K562 (cell line): ENCODE results near the gene ARHGAP18. TPM values are rescaled to one million over a fixed set of nuclear protein-coding genes. Genes with fewer than 3 reads are reported as not detected.

Experiments used
- ATF6 ChIP-seq: sonication (generic); formaldehyde crosslinking; IDR thresholded peaks from 2 replicates; pipeline ENCODE4 v1.4.0; 2020; ENCODE audit warnings: mild to moderate bottlenecking, missing genetic modification reagents
- EGR1 ChIP-seq: fragments of 450-650 bp; conservative IDR thresholded peaks from 2 replicates; pipeline ENCODE4 v1.6.1; 2017; ENCODE audit warnings: mild to moderate bottlenecking
- KDM4B ChIP-seq, 2 experiments: fragments of 450-650 bp in 1 of 2; sonication (generic) in 1 of 2; IDR thresholded peaks; 2 replicates each; pipeline ENCODE4 v1.6.1; 2016 to 2017; ENCODE audit warnings: borderline replicate concordance in 2 of 2, antibody characterized with exemption in 1 of 2, low read depth in 1 of 2, mild to moderate bottlenecking in 1 of 2
- POLR2B ChIP-seq: fragments of 450-650 bp; IDR thresholded peaks from 2 replicates; pipeline ENCODE4 v1.6.1; 2018; ENCODE audit warnings: low read depth; ENCODE audit not compliant: partially characterized antibody
- TEAD1 ChIP-seq, 2 experiments: fragments of 450-650 bp in 1 of 2; sonication (generic) in 1 of 2; formaldehyde crosslinking; IDR thresholded peaks; 2 replicates each; pipeline versions ENCODE4 v1.4.0 to v1.8.0; 2020 to 2022; ENCODE audit warnings: mild to moderate bottlenecking in 2 of 2, missing genetic modification reagents in 1 of 2
- ZFP1 ChIP-seq: fragments of 450-650 bp; formaldehyde crosslinking; IDR thresholded peaks from 2 replicates; pipeline ENCODE4 v1.4.0; 2020; ENCODE audit warnings: mild to moderate bottlenecking, mixed read lengths
- ZNF311 ChIP-seq: fragments of 250-450 bp; sonication (Bioruptor Pico); IDR thresholded peaks from 2 replicates; pipeline ENCODE4 v1.4.0; 2020; ENCODE audit warnings: mild to moderate bottlenecking, moderate library complexity
- polyA plus RNA-seq, 8 experiments: library from polyadenylated mRNA; depleted of rRNA in 4 of 8; stranded (reverse) in 5 of 8; unstranded in 3 of 8; fragments of >200 nt; fragmentation: Nextera tagmentation in 2 of 8; fragmentation: Illumina TruSeq in 1 of 8; extraction: Ambion mirVana in 2 of 8; extraction: Trizol in 1 of 8; gene quantifications; 2 replicates each; pipeline versions ENCODE4 v1.2.1 to v1.2.3, GENCODE V29; 2011 to 2014; ENCODE audit warnings: inconsistent platforms in 1 of 8, missing spikeins in 1 of 8
- total RNA-seq, 7 experiments: library from RNA; depleted of rRNA in 6 of 7; stranded (reverse); fragments of >200 nt in 6 of 7; fragmentation: Illumina TruSeq in 2 of 7; extraction: Trizol in 2 of 7; gene quantifications; 2 replicates each; pipeline versions ENCODE4 v1.2.1 to v1.2.3, GENCODE V29; 2011 to 2021; ENCODE audit warnings: low replicate concordance in 1 of 7

The ARHGAP18 gene
- total and polyA plus RNA-seq, 9 of the 15 experiments (the other 6 are each of a cell fraction or from before 2014, with no cell fraction given): 13.3 to 29.7 (median 21.1) TPM

GRCh38 chr6:129599467-129599866, 110.5 kb downstream of the ARHGAP18 start (continued):
- TF ChIP-seq ATF6 (CRISPR knock-in tag) (no peak), POLR2B (no peak), KDM4B (IDR thresholded peaks at IDR 0.05; ENCODE audit: borderline replicate concordance in 2 of 2, low read depth in 1 of 2) (no peak), EGR1 (no peak), ZFP1 (CRISPR knock-in tag) (no peak), ZNF311 (CRISPR knock-in tag) (no peak), TEAD1 (CRISPR knock-in tag; IDR thresholded peaks at IDR 0.05) (no peak)
